ENCODE measurements around the gene CD3D.
"Not testable (repeated sequence)": the region's sequence is repeated elsewhere in the genome, so short reads cannot be mapped to it uniquely, and the experiment has no call there.

CD3D gene

DNA sequence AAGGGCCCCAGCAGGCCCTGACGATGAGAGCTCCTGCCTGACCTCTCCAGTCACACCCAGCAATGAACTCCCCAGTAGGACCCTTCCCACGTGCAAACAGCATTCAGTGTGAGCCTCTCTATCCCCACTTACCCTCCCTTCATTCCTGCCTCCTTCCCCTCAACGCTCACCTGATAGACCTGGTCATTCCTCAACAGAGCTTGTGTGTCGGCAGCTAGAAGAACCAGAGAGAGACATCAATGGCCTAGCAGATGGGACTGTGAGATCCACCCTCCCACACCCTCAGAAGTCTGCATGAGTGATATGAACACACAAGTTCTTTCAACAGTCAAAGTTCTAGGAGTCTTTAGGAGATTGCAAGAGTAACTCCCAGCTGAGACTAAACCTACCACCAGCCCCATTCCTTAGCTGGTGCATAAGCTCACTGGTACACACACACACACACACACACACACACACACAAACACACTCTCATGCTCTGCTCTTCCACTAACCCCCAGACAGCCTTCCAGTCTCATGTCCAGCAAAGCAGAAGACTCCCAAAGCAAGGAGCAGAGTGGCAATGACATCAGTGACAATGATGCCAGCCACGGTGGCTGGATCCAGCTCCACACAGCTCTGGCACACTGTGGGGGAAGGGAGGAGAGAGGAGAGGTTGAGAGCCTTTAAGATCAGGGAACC lies 3.1 kb downstream of the CD3D start:
- no peak for DNase-seq (ENCODE audit: low spot score)

DNA sequence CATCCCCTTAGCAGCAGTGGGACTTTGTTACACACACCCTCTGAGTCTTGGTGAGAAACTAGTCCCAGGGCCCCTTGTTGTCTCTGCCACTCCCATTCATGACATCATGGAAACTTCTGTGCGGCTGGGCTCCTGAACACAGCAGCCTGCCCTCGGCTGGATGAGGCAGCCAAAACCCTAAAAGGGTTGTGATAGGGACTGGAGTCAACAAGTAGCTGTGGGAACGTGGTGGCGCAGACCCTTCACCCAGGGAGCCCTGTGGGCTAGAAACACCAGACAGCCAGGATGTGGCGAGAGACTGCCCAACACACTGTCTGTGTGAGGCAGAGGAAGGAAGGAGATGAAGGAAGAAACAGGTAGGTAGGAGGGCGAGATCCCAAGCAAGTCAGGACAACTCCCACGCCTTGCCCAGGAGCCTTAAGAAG lies 3.9 kb downstream of the CD3D start:
- DNase-seq (ENCODE audit: low spot score): no peak

DNA sequence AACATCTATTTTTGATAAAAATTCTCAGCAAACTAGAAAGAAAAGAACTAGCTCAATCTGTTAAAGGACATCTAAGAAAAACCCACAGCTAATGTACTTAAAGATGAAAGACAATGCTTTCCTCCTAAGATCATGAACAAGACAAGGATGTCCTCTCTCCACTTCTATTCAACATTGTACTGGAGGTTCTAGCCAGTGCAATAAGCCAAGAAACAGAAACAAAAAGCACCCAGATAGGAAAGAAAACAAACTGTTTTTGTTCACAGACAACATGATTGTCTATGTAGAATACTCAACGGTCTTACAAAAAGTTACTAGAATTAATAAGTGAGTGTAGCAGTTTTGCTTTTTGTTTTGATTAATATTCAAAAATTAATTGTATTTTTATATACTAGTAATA lies 7.8 kb downstream of the CD3D start:
- no peak for DNase-seq (ENCODE audit: low spot score)

DNA sequence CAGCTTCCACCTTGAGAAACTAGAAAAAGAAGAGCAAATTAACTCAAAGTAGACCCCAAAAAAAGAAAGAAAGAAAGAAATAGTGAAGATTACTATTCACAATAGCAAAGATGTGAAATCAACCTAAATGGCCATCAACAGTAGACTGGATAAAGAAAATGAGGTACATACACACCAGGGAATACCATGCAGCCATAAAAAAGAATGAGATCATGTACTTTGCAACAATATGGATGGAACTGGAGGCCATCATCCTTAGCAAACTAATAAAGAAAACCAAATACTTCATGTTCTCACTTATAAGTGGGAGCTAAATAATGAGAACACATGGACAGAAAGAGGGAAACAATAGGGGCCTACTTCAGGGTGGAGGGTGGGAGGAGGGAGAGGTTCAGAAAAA lies 13.8 kb downstream of the CD3D start:
- DNase-seq (ENCODE audit: low spot score): no peak

DNA sequence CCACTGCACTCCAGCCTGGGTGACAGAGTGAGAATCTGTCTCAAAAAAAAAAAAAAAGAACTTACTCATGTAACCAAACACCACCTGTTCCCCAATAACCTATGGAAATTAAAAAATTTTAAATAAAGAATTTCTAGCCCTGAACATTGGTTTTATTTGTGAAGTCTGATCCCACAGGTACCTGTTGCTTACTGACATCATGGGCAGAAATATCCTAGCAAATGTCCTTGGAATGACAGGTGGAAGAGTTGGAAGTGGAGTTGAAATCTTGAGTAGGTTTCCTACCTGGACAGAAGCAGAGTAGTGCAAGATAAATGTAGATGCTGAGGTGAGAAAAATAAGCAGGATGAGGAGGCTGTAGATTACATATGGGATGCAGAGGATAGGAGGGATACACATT lies 17.2 kb downstream of the CD3D start:
- DNase-seq (ENCODE audit: low spot score): no peak

DNA sequence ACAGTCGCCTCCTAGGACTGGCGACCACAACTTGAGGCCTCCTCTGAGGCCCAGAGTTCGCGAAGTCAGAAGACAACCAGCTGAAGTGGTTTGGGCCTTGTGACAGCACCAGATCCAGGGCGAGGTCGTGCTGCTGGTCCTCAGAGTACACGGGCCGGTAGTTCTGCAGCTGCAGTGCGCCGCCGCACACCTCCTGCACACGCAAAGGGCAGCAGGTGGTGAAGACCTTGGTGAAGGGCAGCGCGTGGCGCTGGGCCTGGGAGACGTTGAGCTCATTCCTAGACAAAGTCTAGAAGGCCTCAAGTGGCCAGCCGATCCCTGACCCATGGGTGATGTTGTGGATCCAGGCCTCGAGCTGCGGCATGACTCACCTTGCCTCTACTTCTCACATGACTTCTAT lies 19.8 kb downstream of the CD3D start:
- no peak for DNase-seq (ENCODE audit: low spot score)

DNA sequence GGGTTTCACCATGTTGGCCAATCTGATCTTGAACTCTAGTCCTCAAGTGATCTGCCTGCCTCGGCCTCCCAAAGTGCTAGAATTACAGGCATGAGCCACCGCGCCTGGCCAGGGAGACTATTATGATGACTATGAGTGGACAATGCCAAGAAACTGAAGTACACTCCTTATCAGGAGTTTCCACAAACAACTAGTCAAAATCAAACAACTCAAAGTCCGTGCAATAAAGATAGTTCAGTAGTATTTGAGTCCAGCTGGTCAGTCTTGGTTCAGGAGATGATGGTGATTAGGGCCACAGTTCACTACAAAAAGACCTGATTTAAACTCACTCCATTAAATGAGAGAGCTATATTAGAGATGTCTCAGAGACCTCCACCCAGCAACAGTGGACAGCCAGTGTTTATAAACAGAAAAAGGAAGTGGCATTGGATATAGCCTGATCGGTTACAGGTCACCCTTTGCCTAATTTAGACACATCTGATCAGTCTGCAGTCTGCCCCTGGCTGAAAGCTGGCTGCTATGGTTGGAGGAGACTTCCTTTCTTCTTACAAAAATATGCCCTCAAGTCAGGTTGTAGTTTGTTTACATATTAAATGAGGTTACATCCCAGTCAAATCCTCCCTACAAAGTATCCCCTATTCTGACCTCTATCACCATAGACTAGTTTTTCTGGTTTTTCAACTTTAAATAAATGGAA lies 21.0 kb downstream of the CD3D start:
- DNase-seq (ENCODE audit: low spot score): no peak

DNA sequence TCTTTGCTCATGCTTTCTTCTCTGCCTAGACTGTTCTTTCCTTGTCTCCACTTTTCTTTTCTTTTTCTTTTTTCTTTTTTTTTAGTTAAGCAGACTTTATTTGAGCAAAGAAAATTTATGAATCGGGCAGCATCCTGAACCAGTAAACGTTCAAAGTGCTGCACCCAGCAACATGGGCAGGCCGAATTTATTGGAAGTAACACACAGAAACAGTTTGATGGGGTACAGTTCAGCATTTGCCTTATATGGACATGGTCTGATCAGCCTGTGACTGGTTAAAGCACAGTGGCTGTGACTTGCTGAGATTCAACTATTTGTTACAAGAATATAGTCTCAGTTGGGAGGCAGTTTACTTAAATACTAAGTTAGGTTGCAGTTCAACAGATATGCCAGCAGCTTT lies 22.0 kb downstream of the CD3D start:
- DNase-seq (ENCODE audit: low spot score): no peak

DNA sequence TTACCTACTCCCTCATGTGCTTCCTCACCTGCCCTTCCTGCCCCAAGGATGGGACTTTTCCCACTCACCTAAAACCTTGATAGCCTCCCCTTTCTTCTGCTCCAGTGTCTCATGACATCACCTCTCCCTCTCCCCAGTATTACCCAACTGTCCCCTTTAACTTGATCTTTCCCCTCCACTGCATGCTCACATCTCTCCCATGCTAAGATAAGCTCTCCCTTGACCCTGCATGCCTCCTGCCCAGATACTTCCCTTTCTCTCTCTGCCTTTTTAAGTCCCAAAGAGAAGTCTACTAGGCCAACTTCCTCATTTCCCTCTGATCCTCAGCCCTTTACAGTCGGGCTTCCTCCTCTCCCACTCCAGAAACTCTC lies 23.2 kb downstream of the CD3D start:
- DNase-seq (ENCODE audit: low spot score): no peak

DNA sequence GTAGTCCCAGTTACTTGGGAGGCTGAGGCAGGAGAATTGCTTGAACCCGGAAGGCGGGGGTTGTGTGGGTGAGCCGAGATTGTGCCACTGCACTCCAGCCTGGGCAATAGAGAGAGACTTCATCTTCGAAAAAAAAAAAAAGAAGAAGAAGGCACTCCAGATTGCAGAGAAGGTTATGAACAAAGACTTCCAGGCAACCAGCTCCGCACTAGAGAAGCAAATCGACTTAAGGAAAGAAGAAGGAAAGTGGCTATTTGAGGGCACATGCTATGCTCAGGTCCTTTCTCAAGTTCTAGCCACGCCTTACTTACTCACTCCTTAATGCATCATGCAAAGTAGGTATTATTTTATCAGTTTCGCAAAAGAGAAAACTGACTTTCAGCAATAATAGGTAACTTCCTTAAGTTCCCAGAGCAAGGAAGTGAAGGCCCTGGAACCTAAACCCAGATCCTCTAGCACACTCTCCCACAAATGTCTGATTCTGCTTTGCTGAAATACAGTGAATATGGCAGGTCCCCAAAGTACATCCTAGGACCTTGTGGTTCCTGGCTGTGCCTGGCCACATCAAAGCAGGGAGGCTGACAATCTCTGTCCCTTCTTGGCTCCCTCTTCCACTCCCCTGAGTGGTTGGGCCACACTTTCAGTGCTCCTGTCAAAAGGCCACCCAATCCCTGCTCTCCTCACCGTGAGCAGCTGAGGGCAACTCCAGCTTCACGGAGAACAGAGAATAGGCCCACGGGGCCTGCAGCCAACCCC lies 23.7 kb downstream of the CD3D start:
- no peak for DNase-seq (ENCODE audit: low spot score)

DNA sequence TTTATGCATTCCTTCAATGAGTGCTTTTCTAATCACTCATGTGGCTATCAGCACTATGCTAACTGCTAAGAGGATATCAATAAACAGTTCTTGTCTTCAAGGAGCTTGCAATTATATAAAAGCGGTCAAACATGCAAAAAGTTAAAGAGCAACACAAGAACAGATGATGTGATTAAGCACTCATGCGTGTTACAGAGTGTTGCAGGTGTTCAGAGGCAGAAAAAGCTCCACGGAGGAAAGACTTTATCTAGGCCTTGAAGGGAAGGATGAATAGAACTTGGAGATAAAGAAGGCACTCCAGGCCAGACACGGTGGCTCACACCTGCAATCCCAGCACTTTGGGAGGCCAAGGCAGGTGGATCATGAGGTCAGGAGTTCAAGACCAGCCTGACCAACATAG lies 24.4 kb downstream of the CD3D start:
- no peak for DNase-seq (ENCODE audit: low spot score)

DNA sequence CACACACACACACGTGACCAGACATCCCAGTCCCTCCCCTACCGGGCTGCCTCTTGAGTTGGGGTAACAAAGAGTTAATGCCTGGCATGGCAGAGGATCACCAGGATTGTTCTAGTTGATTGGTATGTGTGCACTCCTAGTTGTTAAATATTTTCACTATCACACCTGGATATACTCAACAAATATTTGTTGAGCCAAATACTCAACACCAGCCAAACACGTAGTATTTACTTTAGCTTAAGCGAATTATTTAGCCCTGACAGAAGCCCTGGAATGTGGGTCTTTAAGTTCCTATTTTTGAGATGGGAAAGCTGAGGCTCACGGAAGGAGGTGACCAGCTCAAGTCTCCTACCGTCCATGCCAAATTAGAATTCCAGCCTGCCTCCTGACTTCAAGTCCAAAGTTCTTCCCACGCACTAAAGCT lies 27.5 kb downstream of the CD3D start:
- DNase-seq (ENCODE audit: low spot score): no peak

DNA sequence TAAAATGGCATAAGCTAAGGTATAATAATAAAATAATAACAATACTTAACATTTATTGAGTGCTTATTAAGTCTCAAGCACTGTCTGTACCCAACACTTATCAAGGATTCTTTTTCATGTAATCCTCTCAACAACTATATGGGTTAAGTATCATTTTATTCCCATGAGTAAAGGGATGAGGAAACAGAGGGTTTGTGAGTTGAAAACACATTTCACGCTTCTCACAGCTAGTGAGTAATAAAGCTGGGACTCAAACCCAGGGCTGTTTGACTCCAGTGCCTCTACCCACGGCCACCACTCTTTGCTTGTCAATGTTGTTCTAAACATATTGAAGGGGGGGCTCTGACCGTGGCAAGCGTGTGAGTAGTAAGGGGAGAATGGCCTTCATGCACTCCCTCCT lies 29.3 kb downstream of the CD3D start:
- no peak for DNase-seq (ENCODE audit: low spot score)

DNA sequence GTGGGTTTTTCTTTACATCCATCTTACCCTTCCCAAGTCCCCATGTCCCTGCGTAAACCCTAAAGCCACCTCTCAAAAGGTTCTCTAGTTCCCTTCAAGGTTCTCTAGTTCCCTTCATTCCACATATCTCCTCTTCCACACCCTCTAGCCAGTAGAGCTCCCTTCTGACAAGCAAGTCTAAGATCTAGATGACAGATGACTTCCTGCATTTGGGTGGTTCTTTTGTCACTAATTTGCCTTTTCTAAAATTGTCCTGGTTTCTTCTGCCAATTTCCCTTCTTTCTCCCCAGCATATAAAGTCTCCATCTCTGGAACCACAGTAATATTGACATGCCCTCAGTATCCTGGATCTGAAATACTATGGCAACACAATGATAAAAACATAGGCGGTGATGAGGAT lies 30.2 kb downstream of the CD3D start:
- DNase-seq (ENCODE audit: low spot score): no peak

DNA sequence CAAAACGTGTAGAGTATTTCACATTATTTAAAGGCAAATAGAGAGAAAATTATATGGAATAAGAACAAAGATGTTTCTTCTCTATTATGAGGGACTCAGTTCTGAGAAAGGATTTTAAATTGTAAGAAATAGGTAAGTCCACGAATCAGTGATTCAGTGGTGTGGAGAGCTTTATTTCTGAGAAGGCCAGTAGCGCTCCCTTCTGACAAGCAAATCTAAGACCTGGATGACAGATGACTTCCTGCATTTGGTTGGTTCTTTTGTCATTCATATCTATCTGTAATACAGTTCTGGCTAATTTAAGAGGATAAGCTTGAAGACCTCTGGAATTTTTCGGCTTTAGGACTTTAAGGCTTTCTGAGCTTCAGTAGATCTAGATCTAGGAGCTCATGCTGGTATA lies 31.0 kb downstream of the CD3D start:
- no peak for DNase-seq (ENCODE audit: low spot score)

DNA sequence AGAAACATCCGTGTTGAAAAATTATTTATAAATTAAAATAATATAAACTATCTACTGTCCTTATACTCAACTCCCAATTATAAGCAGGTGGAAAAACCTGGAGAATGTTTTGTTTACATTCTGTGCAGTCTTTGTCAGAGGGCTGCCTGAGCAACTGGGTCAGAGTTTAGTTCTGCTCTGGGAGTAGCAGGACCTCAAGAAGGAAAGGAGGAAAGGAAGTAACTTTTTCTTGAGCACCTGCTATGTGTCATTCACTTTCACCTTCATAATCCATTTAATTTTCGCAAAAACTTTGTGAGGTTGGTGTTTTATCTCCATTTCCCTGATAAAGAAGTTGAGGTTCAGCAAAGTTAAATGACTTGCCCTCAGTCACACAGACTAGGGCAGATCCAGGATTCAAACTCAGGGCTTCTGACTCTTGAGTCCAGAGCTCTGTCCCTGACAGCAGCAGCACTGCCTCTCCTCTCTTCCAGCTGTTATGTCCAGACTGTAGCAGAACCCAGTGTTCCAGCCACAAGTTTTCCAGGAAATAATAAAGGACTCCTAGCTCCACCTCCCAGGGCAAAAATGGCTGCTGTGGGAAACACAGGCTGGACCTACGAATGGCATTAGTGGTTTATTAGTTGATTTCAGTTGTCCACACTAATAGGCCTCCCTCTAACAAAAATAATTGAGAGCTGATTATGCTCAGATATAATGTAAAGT lies 31.6 kb downstream of the CD3D start:
- DNase-seq (ENCODE audit: low spot score): no peak

DNA sequence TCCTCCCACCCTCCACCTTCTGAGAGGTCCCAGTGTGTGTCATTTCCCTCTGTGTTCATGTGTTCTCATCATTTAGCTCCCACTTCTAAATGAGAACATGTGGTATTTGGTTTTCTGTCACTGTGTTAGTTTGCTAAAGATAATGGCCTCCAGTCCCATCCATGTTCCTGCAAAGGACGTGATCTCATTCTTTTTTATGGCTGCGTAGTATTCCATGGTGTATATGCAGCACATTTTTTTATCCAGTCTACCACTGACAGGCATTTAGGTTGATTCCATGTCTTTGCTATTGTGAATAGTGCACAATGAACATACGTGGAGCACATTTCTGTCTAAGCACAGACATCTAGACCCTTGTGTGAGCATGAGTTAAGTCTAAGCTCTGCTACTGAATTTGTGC lies 32.2 kb downstream of the CD3D start:
- DNase-seq (ENCODE audit: low spot score): no peak

DNA sequence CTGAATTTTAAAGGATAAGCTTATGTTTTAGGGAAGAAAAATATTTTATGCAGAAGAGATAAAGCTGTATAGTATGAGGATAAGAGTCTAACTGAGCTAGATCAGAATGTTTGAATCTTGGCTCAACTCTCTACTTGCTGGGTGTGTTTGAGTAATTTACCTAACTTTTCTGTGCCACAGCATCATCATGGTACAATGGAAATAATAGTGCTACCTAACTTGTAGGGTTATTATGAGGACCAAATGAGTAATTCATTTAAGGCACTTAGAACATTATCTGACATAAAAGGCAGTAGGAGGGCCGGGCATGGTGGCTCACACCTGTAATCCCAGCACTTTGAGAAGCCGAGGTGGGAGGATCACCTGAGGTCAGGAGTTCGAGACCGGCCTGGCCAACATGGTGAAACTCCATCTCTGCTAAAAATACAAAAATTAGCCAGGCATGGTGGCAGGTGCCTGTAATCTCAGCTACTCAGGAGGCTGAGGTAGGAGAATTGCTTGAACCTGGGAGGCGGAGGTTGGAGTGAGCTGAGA lies 33.4 kb downstream of the CD3D start:
- not testable (repeated sequence) for DNase-seq (ENCODE audit: low spot score)

DNA sequence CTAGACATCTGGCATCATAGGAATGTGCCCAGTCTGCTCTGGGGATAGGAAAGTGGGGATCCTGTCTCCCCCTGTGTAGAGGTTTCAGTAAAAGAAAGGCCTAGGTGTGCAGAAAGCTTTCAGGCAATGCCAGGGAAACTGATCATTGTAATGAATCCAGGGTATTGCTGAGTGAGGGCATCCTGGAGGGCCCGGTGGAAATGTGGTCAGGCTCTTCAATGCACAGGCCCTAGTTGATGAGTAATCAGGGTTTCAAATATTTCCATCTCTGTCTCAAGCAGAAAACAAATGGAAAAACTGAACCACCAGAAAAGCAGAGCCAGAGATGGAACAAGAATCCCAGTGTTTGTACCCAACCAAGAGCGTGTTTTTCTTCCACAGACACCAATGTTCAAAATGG lies 35.9 kb downstream of the CD3D start:
- DNase-seq (ENCODE audit: low spot score): no peak

DNA sequence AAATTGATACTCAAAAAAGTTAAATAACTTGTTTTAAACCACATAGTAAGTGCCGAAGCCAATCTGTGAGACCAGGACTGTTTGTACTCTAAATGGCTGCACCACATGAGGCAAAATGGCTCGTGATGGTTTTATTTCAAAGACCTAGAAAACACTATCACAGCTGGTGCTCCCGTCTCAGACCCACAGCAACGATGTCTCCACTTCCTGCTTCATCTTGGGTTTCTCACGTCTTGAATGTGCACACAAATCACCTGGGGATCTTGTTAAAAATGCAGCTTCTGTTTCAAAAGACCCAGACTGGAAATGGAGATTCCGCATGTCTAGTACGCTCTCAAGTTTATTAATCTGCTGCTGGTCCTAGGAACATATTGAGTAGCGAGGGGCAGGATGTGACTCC lies 36.8 kb downstream of the CD3D start:
- DNase-seq (ENCODE audit: low spot score): no peak

DNA sequence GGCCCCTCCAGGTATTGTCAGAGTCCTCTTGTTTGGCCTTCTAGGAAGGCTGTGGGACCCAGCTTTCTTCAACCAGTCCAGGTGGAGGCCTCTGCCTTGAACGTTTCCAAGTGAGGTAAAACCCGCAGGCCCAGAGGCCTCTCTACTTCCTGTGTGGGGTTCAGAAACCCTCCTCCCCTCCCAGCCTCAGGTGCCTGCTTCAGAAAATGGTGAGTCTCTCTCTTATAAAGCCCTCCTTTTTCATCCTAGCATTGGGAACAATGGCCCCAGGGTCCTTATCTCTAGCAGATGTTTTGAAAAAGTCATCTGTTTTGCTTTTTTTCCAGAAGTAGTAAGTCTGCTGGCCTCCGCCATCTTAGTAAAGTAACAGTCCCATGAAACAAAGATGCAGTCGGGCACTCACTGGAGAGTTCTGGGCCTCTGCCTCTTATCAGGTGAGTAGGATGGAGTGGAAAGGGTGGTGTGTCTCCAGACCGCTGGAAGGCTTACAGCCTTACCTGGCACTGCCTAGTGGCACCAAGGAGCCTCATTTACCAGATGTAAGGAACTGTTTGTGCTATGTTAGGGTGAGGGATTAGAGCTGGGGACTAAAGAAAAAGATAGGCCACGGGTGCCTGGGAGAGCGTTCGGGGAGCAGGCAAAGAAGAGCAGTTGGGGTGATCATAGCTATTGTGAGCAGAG lies 37.8 kb downstream of the CD3D start, which contains the start of gene CD3E:
CD3E (plus strand) TSS at position 163 of the 681 bp plus-strand sequence; CDS start at position 386, 223 bp downstream.
- DNase-seq (ENCODE audit: low spot score): no peak

DNA sequence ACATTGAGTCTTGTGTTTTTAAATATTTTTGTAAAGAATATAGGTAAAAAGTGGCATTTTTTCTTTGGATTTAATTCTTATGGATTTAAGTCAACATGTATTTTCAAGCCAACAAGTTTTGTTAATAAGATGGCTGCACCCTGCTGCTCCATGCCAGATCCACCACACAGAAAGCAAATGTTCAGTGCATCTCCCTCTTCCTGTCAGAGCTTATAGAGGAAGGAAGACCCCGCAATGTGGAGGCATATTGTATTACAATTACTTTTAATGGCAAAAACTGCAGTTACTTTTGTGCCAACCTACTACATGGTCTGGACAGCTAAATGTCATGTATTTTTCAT lies 38.3 kb downstream of the CD3D start:
- no peak for DNase-seq (ENCODE audit: low spot score)

Data from kidney capillary endothelial cell (primary cell).